CD14-positive monocyte (primary cell): Measurements from ENCODE around the gene SPON2. TPM values are rescaled to one million over a fixed set of nuclear protein-coding genes. Genes with fewer than 3 reads are reported as not detected.

Experiments
- DNase-seq, 3 donors: peaks; one replicate each; pipeline ENCODE4 v3.0.0-alpha.2; 2011 to 2022
- H2AFZ ChIP-seq: 2 replicates; pipeline ENCODE4 v1.6.0; 2012; ENCODE audit warnings: mild to moderate bottlenecking, low read depth, low read length, inconsistent platforms; ENCODE audit not compliant: insufficient read depth, poor library complexity, severe bottlenecking
- H3K27ac ChIP-seq, 2 donors: 1 replicate in 1 of 2; 2 replicates in 1 of 2; pipeline ENCODE4 v1.5.1; 2012 to 2013; ENCODE audit warnings: low read length in 2 of 2, control low read depth in 1 of 2, inconsistent platforms in 1 of 2, low read depth in 1 of 2, mild to moderate bottlenecking in 1 of 2
- H3K27me3 ChIP-seq, 2 donors: one replicate each; pipeline versions ENCODE4 v1.6.0 to v1.6.1; 2011 to 2013; ENCODE audit warnings: low read length in 2 of 2; ENCODE audit not compliant: control insufficient read depth in 2 of 2, insufficient read depth in 2 of 2
- H3K36me3 ChIP-seq, 2 donors: replicated peaks in 1 of 2; 1 replicate in 1 of 2; 2 replicates in 1 of 2; pipeline versions ENCODE4 v1.5.1 to v1.6.1; 2012 to 2013; ENCODE audit warnings: low read length in 2 of 2, control low read depth in 1 of 2, inconsistent platforms in 1 of 2, mild to moderate bottlenecking in 1 of 2; ENCODE audit not compliant: insufficient read depth in 2 of 2, control insufficient read depth in 1 of 2
- H3K4me1 ChIP-seq, 2 donors: 1 replicate in 1 of 2; 2 replicates in 1 of 2; pipeline versions ENCODE4 v1.5.1 to v1.6.1; 2012 to 2013; ENCODE audit warnings: low read length in 2 of 2, control low read depth in 1 of 2, inconsistent platforms in 1 of 2, mild to moderate bottlenecking in 1 of 2, moderate library complexity in 1 of 2; ENCODE audit not compliant: insufficient read depth in 2 of 2, control insufficient read depth in 1 of 2
- H3K4me2 ChIP-seq: replicated peaks from 2 replicates; pipeline ENCODE3; 2012; ENCODE audit warnings: low read length, moderate library complexity, mild to moderate bottlenecking; ENCODE audit not compliant: poor library complexity, severe bottlenecking; ENCODE audit errors: extremely low read depth
- H3K4me3 ChIP-seq, 3 experiments: fragments of 200-600 bp in 1 of 3; sonication (generic) in 1 of 3; replicated peaks in 1 of 3; 1 replicate in 2 of 3; 2 replicates in 1 of 3; pipeline ENCODE4 v1.5.1; 2011 to 2013; ENCODE audit warnings: low read length in 3 of 3, mild to moderate bottlenecking in 3 of 3, control low read depth in 2 of 3, low read depth in 2 of 3, inconsistent platforms in 1 of 3, moderate library complexity in 1 of 3
- H3K79me2 ChIP-seq: 2 replicates; pipeline ENCODE4 v1.6.0; 2012; ENCODE audit warnings: mild to moderate bottlenecking, control low read depth, inconsistent platforms, low read length, moderate library complexity; ENCODE audit not compliant: insufficient read depth
- H3K9ac ChIP-seq: 2 replicates; pipeline ENCODE4 v1.6.0; 2017; ENCODE audit warnings: low read length, mild to moderate bottlenecking; ENCODE audit not compliant: insufficient read depth, poor library complexity, severe bottlenecking
- H3K9me3 ChIP-seq, 2 donors: replicated peaks in 1 of 2; 1 replicate in 1 of 2; 2 replicates in 1 of 2; pipeline versions ENCODE4 v1.5.1 to v1.6.1; 2012 to 2013; ENCODE audit warnings: low read length in 2 of 2, control low read depth in 1 of 2; ENCODE audit not compliant: control insufficient read depth in 1 of 2, insufficient read depth in 1 of 2
- H4K20me1 ChIP-seq: 2 replicates; pipeline ENCODE4 v1.6.0; 2012; ENCODE audit warnings: mild to moderate bottlenecking, low read length, control low read depth, moderate library complexity; ENCODE audit not compliant: insufficient read depth
- H3K27ac Mint-ChIP-seq, 7 donors: one replicate each; pipeline ENCODE4 v1.8.0; 2020; ENCODE audit warnings: mild to moderate bottlenecking in 7 of 7, mixed read lengths in 7 of 7, moderate library complexity in 6 of 7, inconsistent platforms in 2 of 7
- H3K27me3 Mint-ChIP-seq, 3 donors: one replicate each; pipeline ENCODE4 v1.8.0; 2021 to 2022; ENCODE audit warnings: low read depth in 3 of 3, mild to moderate bottlenecking in 3 of 3, mixed read lengths in 3 of 3, moderate library complexity in 3 of 3, inconsistent platforms in 1 of 3
- H3K36me3 Mint-ChIP-seq, 2 donors: one replicate each; pipeline ENCODE4 v1.8.0; 2020; ENCODE audit warnings: mixed read lengths in 2 of 2, inconsistent platforms in 1 of 2, mild to moderate bottlenecking in 1 of 2
- H3K4me1 Mint-ChIP-seq: one replicate; pipeline ENCODE4 v1.8.0; 2020; ENCODE audit warnings: mild to moderate bottlenecking, mixed read lengths
- H3K4me3 Mint-ChIP-seq, 2 donors: one replicate each; pipeline ENCODE4 v1.8.0; 2020; ENCODE audit warnings: mild to moderate bottlenecking in 2 of 2, mixed read lengths in 2 of 2, moderate library complexity in 1 of 2
- H3K9me3 Mint-ChIP-seq, 7 donors: one replicate each; pipeline ENCODE4 v1.8.0; 2020 to 2022; ENCODE audit warnings: mixed read lengths in 7 of 7, mild to moderate bottlenecking in 6 of 7, moderate library complexity in 6 of 7, inconsistent platforms in 2 of 7
- CTCF ChIP-seq: fragments of 200-600 bp; IDR thresholded peaks from one replicate; pipeline ENCODE4 v1.8.0; 2022; ENCODE audit warnings: antibody characterized with exemption, mild to moderate bottlenecking
- WGBS: methylation state at CpG from one replicate; pipeline ENCODE4 v1.1.5; 2013; ENCODE audit warnings: missing lambda C conversion rate; ENCODE audit not compliant: insufficient coverage; 5-methylcytosine and 5-hydroxymethylcytosine counted together
- intact Hi-C, 2 donors: fragments of 100-400 bp; cut with micrococcal nuclease; formaldehyde crosslinking; loops; one replicate each; pipeline versions ENCODE4 v1.15.0 to v1.15.1; 2023
- polyA plus RNA-seq, 3 donors: library from polyadenylated mRNA; depleted of rRNA in 1 of 3; unstranded in 2 of 3; stranded (reverse) in 1 of 3; fragments of 300-500 nt in 2 of 3; fragments of >200 nt in 1 of 3; fragmentation: Illumina TruSeq in 2 of 3; gene quantifications; 1 replicate in 2 of 3; 2 replicates in 1 of 3; pipeline ENCODE4 v1.2.3, GENCODE V29; 2012 to 2021

SPON2 gene
- polyA plus RNA-seq, 3 donors: 0.74 to 1.4 (median 0.90) TPM

GRCh38 chr4:1194010-1194900 lies 21.9 kb upstream of the SPON2 start:
- peak in 1 of 3 donors; percentile 1 for DNase-seq
- H3K4me2 ChIP-seq: no peak overlapping the region

More at GRCh38 chr4:1194010-1194900, 21.9 kb upstream of the SPON2 start:
- TF ChIP-seq CTCF: no peak
- Histone ChIP-seq H3K36me3 (no peaks in the 10 kb centered on the region), H3K4me3 (no peak overlapping the region), H3K27ac (no peak overlapping the region), H2AFZ (no peak overlapping the region), H3K79me2 (no peaks in the 10 kb centered on the region), H3K27me3 (no peaks in the 10 kb centered on the region), H3K9me3 (no peaks in the 10 kb centered on the region), H3K9ac (no peak overlapping the region), H3K4me1 (no peaks in the 10 kb centered on the region), H4K20me1 (no peaks in the 10 kb centered on the region)
- 91% methylated on average over 45 of the region's 52 CpGs for WGBS
- Mint-ChIP-seq H3K36me3 (peaks cover 0 to 2% of the 10 kb centered on the region in 2 donors), H3K27ac (no peak overlapping the region), H3K27me3 (peaks cover 0 to 2% (median 1%) of the 10 kb centered on the region in 3 donors), H3K4me1 (no peaks in the 10 kb centered on the region), H3K4me3 (no peak overlapping the region), H3K9me3 (peaks cover 0 to 3% (median 0%) of the 10 kb centered on the region in 7 donors)
- intact Hi-C loops: no loop called here
